ENCODE data around the gene MACROD1. TPM values are rescaled to one million over a fixed set of nuclear protein-coding genes. Genes with fewer than 3 reads are reported as not detected.

The MACROD1 gene
- polyA plus RNA-seq, 1 donor (not counting 4 experiments of a cell fraction or from before 2014, with no cell fraction given): 4.6 TPM

GRCh38 chr11:64052436-64052835 is 113.5 kb downstream of the MACROD1 start:
- Histone ChIP-seq H3K9me1 (ENCODE audit: control insufficient read depth, extremely low read depth, insufficient read depth, low read length) (no peaks in the 10 kb centered on the region), H3K27me3 (ENCODE audit: control insufficient read depth, extremely low read depth, insufficient read depth, low read length) (no peaks in the 10 kb centered on the region), H3K9me3 (ENCODE audit: control insufficient read depth, low read depth, low read length) (no peaks in the 10 kb centered on the region), H3K4me1 (ENCODE audit: control insufficient read depth, extremely low read depth, insufficient read depth, low read length) (no peaks in the 10 kb centered on the region), H3K27ac (ENCODE audit: control insufficient read depth, insufficient read depth, low read length) (no peak overlapping the region), H3K79me2 (ENCODE audit: control insufficient read depth, insufficient read depth, low read length) (no peaks in the 10 kb centered on the region), H3K9ac (ENCODE audit: control insufficient read depth, extremely low read depth, insufficient read depth, low read length) (no peak overlapping the region), H3K4me3 (ENCODE audit: control insufficient read depth in 2 of 3, extremely low read depth in 1 of 3, insufficient read depth in 2 of 3, low read depth in 1 of 3, low read length in 3 of 3) (no peak overlapping the region), H3K36me3 (ENCODE audit: control insufficient read depth in 2 of 2, extremely low read depth in 1 of 2, insufficient read depth in 2 of 2, low read length in 2 of 2) (no peaks in the 10 kb centered on the region), H3K4me2 (ENCODE audit: control insufficient read depth, extremely low read depth, insufficient read depth, low read depth, low read length) (no peak overlapping the region), H4K20me1 (ENCODE audit: control insufficient read depth, extremely low read depth, insufficient read depth, low read length) (peaks cover 4% of the 10 kb centered on the region), H2AFZ (ENCODE audit: control insufficient read depth, low read length) (no peak overlapping the region)
- FAIRE-seq (no peak), DNase-seq (ENCODE audit: low read depth, low spot score) (no peak)
- dilution Hi-C loops (cut with MboI; ENCODE audit: extremely low pct_ligation_motif_present, low sequenced_read_pairs): no loop called here
- TF ChIP-seq CTCF (optimal IDR thresholded peaks at IDR 0.05 in 1 of 3, IDR thresholded peaks at IDR 0.05 in 1 of 3, conservative IDR thresholded peaks at IDR 0.05 in 1 of 3; ENCODE audit: extremely low read depth in 1 of 3, insufficient read depth in 2 of 3, low read length in 3 of 3): no peak
- TF ChIP-seq EZH2 (IDR thresholded peaks at IDR 0.05; ENCODE audit: low read length): no peak

GRCh38 chr11:64051297-64051696 is 114.6 kb downstream of the MACROD1 start:
- no peak overlapping the region for H3K4me2 ChIP-seq (ENCODE audit: control insufficient read depth, extremely low read depth, insufficient read depth, low read depth, low read length)
- FAIRE-seq (no peak), DNase-seq (ENCODE audit: low read depth, low spot score) (no peak)
- no peak overlapping the region for H3K27ac ChIP-seq (ENCODE audit: control insufficient read depth, insufficient read depth, low read length)
- TF ChIP-seq CTCF (optimal IDR thresholded peaks at IDR 0.05 in 1 of 3, IDR thresholded peaks at IDR 0.05 in 1 of 3, conservative IDR thresholded peaks at IDR 0.05 in 1 of 3; ENCODE audit: extremely low read depth in 1 of 3, insufficient read depth in 2 of 3, low read length in 3 of 3) (no peak), EZH2 (IDR thresholded peaks at IDR 0.05; ENCODE audit: low read length) (no peak)
- H3K9me1 ChIP-seq (ENCODE audit: control insufficient read depth, extremely low read depth, insufficient read depth, low read length): no peaks in the 10 kb centered on the region
- dilution Hi-C loops (cut with MboI; ENCODE audit: extremely low pct_ligation_motif_present, low sequenced_read_pairs): no loop called here
- no peak overlapping the region for H3K4me3 ChIP-seq (ENCODE audit: control insufficient read depth in 2 of 3, extremely low read depth in 1 of 3, insufficient read depth in 2 of 3, low read depth in 1 of 3, low read length in 3 of 3)
- H3K9ac ChIP-seq (ENCODE audit: control insufficient read depth, extremely low read depth, insufficient read depth, low read length): no peak overlapping the region
- no peaks in the 10 kb centered on the region for H3K79me2 ChIP-seq (ENCODE audit: control insufficient read depth, insufficient read depth, low read length)
- H3K9me3 ChIP-seq (ENCODE audit: control insufficient read depth, low read depth, low read length): no peaks in the 10 kb centered on the region
- no peak overlapping the region for H2AFZ ChIP-seq (ENCODE audit: control insufficient read depth, low read length)
- H3K36me3 ChIP-seq (ENCODE audit: control insufficient read depth in 2 of 2, extremely low read depth in 1 of 2, insufficient read depth in 2 of 2, low read length in 2 of 2): no peaks in the 10 kb centered on the region
- no peaks in the 10 kb centered on the region for H3K27me3 ChIP-seq (ENCODE audit: control insufficient read depth, extremely low read depth, insufficient read depth, low read length)
- H4K20me1 ChIP-seq (ENCODE audit: control insufficient read depth, extremely low read depth, insufficient read depth, low read length): peaks cover 4% of the 10 kb centered on the region
- H3K4me1 ChIP-seq (ENCODE audit: control insufficient read depth, extremely low read depth, insufficient read depth, low read length): no peaks in the 10 kb centered on the region

Measured in keratinocyte (primary cell).